Measurements from ENCODE around the gene AP4M1.

The AP4M1 gene

GRCh38 chr7:100090527-100091410 is 10.7 kb upstream of the AP4M1 start:
- peaks cover 5% of the 10 kb centered on the region; the same call in 1 of the 2 replicates for H4K20me1 ChIP-seq (ENCODE audit: low read depth, low read length)
- TF ChIP-seq EZH2phosphoT487 (conservative IDR thresholded peaks at IDR 0.05; ENCODE audit: low read length) (no peak), CTCF (IDR thresholded peaks at IDR 0.05; ENCODE audit: insufficient read depth, low read length, poor library complexity, severe bottlenecking) (no peak)
- H3K4me2 ChIP-seq (ENCODE audit: low read depth, low read length, poor library complexity, severe bottlenecking) = no peak overlapping the region
- no peak overlapping the region for H3K27ac ChIP-seq (ENCODE audit: low read depth, low read length)
- H3K36me3 ChIP-seq (ENCODE audit: low read length) = peaks cover 42% of the 10 kb centered on the region
- H3K27me3 ChIP-seq (ENCODE audit: low read length) = no peaks in the 10 kb centered on the region
- H3F3A ChIP-seq (ENCODE audit: insufficient read depth) = peaks cover 62% of the 10 kb centered on the region
- no peaks in the 10 kb centered on the region for H3K9me2 ChIP-seq (replicated peaks; ENCODE audit: insufficient read depth, low read length)
- no peak overlapping the region for H2AFZ ChIP-seq (ENCODE audit: low read depth, low read length, severe bottlenecking)
- peaks cover 8% of the 10 kb centered on the region; the same call in 1 of the 2 replicates for H3K79me2 ChIP-seq (ENCODE audit: insufficient read depth, low read length)
- no peak overlapping the region for H3K9ac ChIP-seq (ENCODE audit: low read length)
- no peak overlapping the region for H3K4me3 ChIP-seq (ENCODE audit: insufficient read depth, low read length, poor library complexity, severe bottlenecking)
- H3K9me3 ChIP-seq (ENCODE audit: insufficient read depth, low read length) = no peaks in the 10 kb centered on the region

- H3K36me3 ChIP-seq (ENCODE audit: low read length) = peaks cover 49% of the 10 kb centered on the region
- no peak overlapping the region for H3K4me2 ChIP-seq (ENCODE audit: low read depth, low read length, poor library complexity, severe bottlenecking)
- H3F3A ChIP-seq (ENCODE audit: insufficient read depth) = peaks cover 62% of the 10 kb centered on the region
- no peak overlapping the region for H3K9ac ChIP-seq (ENCODE audit: low read length)
- peaks cover 8% of the 10 kb centered on the region; the same call in 1 of the 2 replicates for H3K79me2 ChIP-seq (ENCODE audit: insufficient read depth, low read length)
- H3K9me2 ChIP-seq (replicated peaks; ENCODE audit: insufficient read depth, low read length) = no peaks in the 10 kb centered on the region
- H3K9me3 ChIP-seq (ENCODE audit: insufficient read depth, low read length) = no peaks in the 10 kb centered on the region
- H3K4me3 ChIP-seq (ENCODE audit: insufficient read depth, low read length, poor library complexity, severe bottlenecking) = no peak overlapping the region
- TF ChIP-seq EZH2phosphoT487 (conservative IDR thresholded peaks at IDR 0.05; ENCODE audit: low read length) (no peak), CTCF (IDR thresholded peaks at IDR 0.05; ENCODE audit: insufficient read depth, low read length, poor library complexity, severe bottlenecking) (no peak)
- H3K27ac ChIP-seq (ENCODE audit: low read depth, low read length) = no peak overlapping the region
- no peaks in the 10 kb centered on the region for H3K27me3 ChIP-seq (ENCODE audit: low read length)
- peaks cover 5% of the 10 kb centered on the region; the same call in 1 of the 2 replicates for H4K20me1 ChIP-seq (ENCODE audit: low read depth, low read length)
- no peak overlapping the region for H2AFZ ChIP-seq (ENCODE audit: low read depth, low read length, severe bottlenecking)
Measured at GRCh38 chr7:100091411-100092181, 9.8 kb upstream of the AP4M1 start.

- peaks cover 65% of the 10 kb centered on the region for H3F3A ChIP-seq (ENCODE audit: insufficient read depth)
- H3K36me3 ChIP-seq (ENCODE audit: low read length) = peaks cover 60% of the 10 kb centered on the region
- no peaks in the 10 kb centered on the region for H3K9me2 ChIP-seq (replicated peaks; ENCODE audit: insufficient read depth, low read length)
- peaks cover 5% of the 10 kb centered on the region; the same call in 1 of the 2 replicates for H4K20me1 ChIP-seq (ENCODE audit: low read depth, low read length)
- no peak overlapping the region for H3K9ac ChIP-seq (ENCODE audit: low read length)
- no peaks in the 10 kb centered on the region for H3K9me3 ChIP-seq (ENCODE audit: insufficient read depth, low read length)
- peaks cover 11% of the 10 kb centered on the region for H3K79me2 ChIP-seq (ENCODE audit: insufficient read depth, low read length)
- H3K4me3 ChIP-seq (ENCODE audit: insufficient read depth, low read length, poor library complexity, severe bottlenecking) = no peak overlapping the region
- no peaks in the 10 kb centered on the region for H3K27me3 ChIP-seq (ENCODE audit: low read length)
- TF ChIP-seq EZH2phosphoT487 (conservative IDR thresholded peaks at IDR 0.05; ENCODE audit: low read length) = no peak
- TF ChIP-seq CTCF (IDR thresholded peaks at IDR 0.05; ENCODE audit: insufficient read depth, low read length, poor library complexity, severe bottlenecking) = no peak
- H2AFZ ChIP-seq (ENCODE audit: low read depth, low read length, severe bottlenecking) = no peak overlapping the region
- no peak overlapping the region for H3K4me2 ChIP-seq (ENCODE audit: low read depth, low read length, poor library complexity, severe bottlenecking)
- H3K27ac ChIP-seq (ENCODE audit: low read depth, low read length) = no peak overlapping the region
Measured at GRCh38 chr7:100093054-100093453, 8.4 kb upstream of the AP4M1 start.

All from SU-DHL-6 (cell line).